HepG2 (cell line): ENCODE data around the gene SURF2. TPM values are rescaled to one million over a fixed set of nuclear protein-coding genes. Genes with fewer than 3 reads are reported as not detected.

Source experiments
- AKAP8 ChIP-seq: sonication (generic); formaldehyde crosslinking; IDR thresholded peaks from 2 replicates; pipeline ENCODE4 v1.5.1; 2020; ENCODE audit warnings: mild to moderate bottlenecking, missing genetic modification reagents
- ARNT ChIP-seq: fragments of 450-650 bp; IDR thresholded peaks from 2 replicates; pipeline ENCODE4 v1.6.1; 2017
- CAMTA2 ChIP-seq: sonication (generic); formaldehyde crosslinking; IDR thresholded peaks from 2 replicates; pipeline ENCODE4 v1.4.0; 2020; ENCODE audit warnings: mild to moderate bottlenecking, missing genetic modification reagents, borderline replicate concordance
- GZF1 ChIP-seq: sonication (generic); formaldehyde crosslinking; IDR thresholded peaks from 2 replicates; pipeline ENCODE4 v1.5.1; 2020; ENCODE audit warnings: mild to moderate bottlenecking, missing genetic modification reagents
- HDAC1 ChIP-seq: sonication (generic); formaldehyde crosslinking; IDR thresholded peaks from 2 replicates; pipeline ENCODE4 v1.5.1; 2020; ENCODE audit warnings: mild to moderate bottlenecking, missing genetic modification reagents
- IRF9 ChIP-seq: sonication (generic); formaldehyde crosslinking; IDR thresholded peaks from 2 replicates; pipeline ENCODE4 v1.8.0; 2022; ENCODE audit warnings: missing genetic modification reagents, mild to moderate bottlenecking, borderline replicate concordance
- MATR3 ChIP-seq: sonication (generic); formaldehyde crosslinking; IDR thresholded peaks from 2 replicates; pipeline ENCODE4 v1.4.0; 2020; ENCODE audit warnings: missing genetic modification reagents
- POGK ChIP-seq: sonication (generic); formaldehyde crosslinking; conservative IDR thresholded peaks from 2 replicates; pipeline ENCODE4 v1.8.0; 2022; ENCODE audit warnings: mild to moderate bottlenecking, moderate library complexity, missing genetic modification reagents
- RELA ChIP-seq: sonication (generic); formaldehyde crosslinking; IDR thresholded peaks from 2 replicates; pipeline ENCODE4 v1.4.0; 2020; ENCODE audit warnings: missing genetic modification reagents
- SNAPC5 ChIP-seq: sonication (generic); formaldehyde crosslinking; IDR thresholded peaks from 2 replicates; pipeline ENCODE4 v1.8.1; 2023; ENCODE audit warnings: mild to moderate bottlenecking, missing genetic modification reagents, borderline replicate concordance
- TCF7 ChIP-seq: sonication (generic); IDR thresholded peaks from 2 replicates; pipeline ENCODE4 v1.6.1; 2016; ENCODE audit warnings: antibody characterized with exemption, low read depth
- ZBTB20 ChIP-seq: sonication (generic); formaldehyde crosslinking; IDR thresholded peaks from 2 replicates; pipeline ENCODE4 v1.8.1; 2023; ENCODE audit warnings: missing genetic modification reagents, low read depth, mild to moderate bottlenecking, borderline replicate concordance
- ZFP90 ChIP-seq: sonication (generic); formaldehyde crosslinking; IDR thresholded peaks from 2 replicates; pipeline ENCODE4 v1.8.0; 2022; ENCODE audit warnings: missing genetic modification reagents, mild to moderate bottlenecking, inconsistent platforms, borderline replicate concordance
- ZFP91 ChIP-seq: sonication (generic); formaldehyde crosslinking; IDR thresholded peaks from 2 replicates; pipeline ENCODE4 v1.9.0; 2022; ENCODE audit warnings: missing genetic modification reagents, mild to moderate bottlenecking, borderline replicate concordance
- ZNF230 ChIP-seq: sonication (generic); formaldehyde crosslinking; IDR thresholded peaks from 2 replicates; pipeline ENCODE4 v1.4.0; 2020; ENCODE audit warnings: mild to moderate bottlenecking, missing genetic modification reagents
- ZNF292 ChIP-seq: sonication (generic); formaldehyde crosslinking; IDR thresholded peaks from 2 replicates; pipeline ENCODE4 v1.8.1; 2022; ENCODE audit warnings: mild to moderate bottlenecking, low read depth, missing genetic modification reagents, borderline replicate concordance
- ZNF34 ChIP-seq: sonication (generic); formaldehyde crosslinking; IDR thresholded peaks from 2 replicates; pipeline ENCODE4 v1.4.0; 2020; ENCODE audit warnings: mild to moderate bottlenecking, missing genetic modification reagents, borderline replicate concordance
- ZNF367 ChIP-seq: sonication (generic); formaldehyde crosslinking; IDR thresholded peaks from 2 replicates; pipeline ENCODE4 v1.4.0; 2020; ENCODE audit warnings: missing genetic modification reagents, borderline replicate concordance
- ZNF512 ChIP-seq: sonication (generic); formaldehyde crosslinking; IDR thresholded peaks from 2 replicates; pipeline ENCODE4 v1.4.0; 2020; ENCODE audit warnings: mild to moderate bottlenecking, missing genetic modification reagents
- ZNF652 ChIP-seq: IDR thresholded peaks from 2 replicates; pipeline ENCODE4 v1.6.1; 2016; ENCODE audit warnings: low read depth, borderline replicate concordance
- ZNF780A ChIP-seq: sonication (generic); formaldehyde crosslinking; IDR thresholded peaks from 2 replicates; pipeline ENCODE4 v1.8.0; 2022; ENCODE audit warnings: mild to moderate bottlenecking, missing genetic modification reagents, moderate library complexity
- ZNF784 ChIP-seq: sonication (generic); formaldehyde crosslinking; IDR thresholded peaks from 2 replicates; pipeline ENCODE4 v1.5.1; 2020; ENCODE audit warnings: missing genetic modification reagents, mild to moderate bottlenecking, borderline replicate concordance
- polyA plus RNA-seq, 8 experiments: library from polyadenylated mRNA; depleted of rRNA in 3 of 8; stranded (reverse) in 7 of 8; unstranded in 1 of 8; fragments of >200 nt; fragmentation: Illumina TruSeq in 4 of 8; extraction: Trizol in 4 of 8; gene quantifications; 2 replicates each; pipeline versions ENCODE4 v1.2.1 to v1.2.3, GENCODE V29; 2011 to 2016; ENCODE audit warnings: low read depth in 4 of 8, missing spikeins in 1 of 8, mixed read lengths in 1 of 8; ENCODE audit not compliant: insufficient read depth in 1 of 8
- total RNA-seq, 5 experiments: library from RNA; depleted of rRNA; stranded (reverse); fragments of >200 nt; fragmentation: Illumina TruSeq; extraction: Trizol; gene quantifications; 2 replicates each; pipeline ENCODE4 v1.2.3, GENCODE V29; 2016; ENCODE audit warnings: low read depth in 1 of 5

The SURF2 gene
- total and polyA plus RNA-seq, 2 of the 13 experiments (the other 11 are each of a cell fraction or from before 2014, with no cell fraction given), result 6.3 to 13.6 TPM

GRCh38 chr9:133347985-133348717, 8.2 kb upstream of the SURF2 start, which contains the start of the genes MED22 and RPL7A (continued):
- TF ChIP-seq POGK (CRISPR knock-in tag) (no peak; the same call in 1 of the 2 replicates), ARNT (no peak), ZNF512 (CRISPR knock-in tag) (no peak), ZNF784 (CRISPR knock-in tag) (peak; percentile 54; the same call in 1 of the 2 replicates), ZNF230 (CRISPR knock-in tag) (peak; percentile 66; the same call in 1 of the 2 replicates), RELA (CRISPR knock-in tag) (no peak), TCF7 (no peak), ZFP90 (CRISPR knock-in tag) (peak; percentile 83; the same call in 1 of the 2 replicates), GZF1 (CRISPR knock-in tag) (peak; percentile 75; the same call in 1 of the 2 replicates), ZNF780A (CRISPR knock-in tag) (0 out of 2 replicates have a peak, but pooled peaks have one; percentile 79), ZNF367 (CRISPR knock-in tag) (no peak), HDAC1 (CRISPR knock-in tag) (peak; percentile 70), AKAP8 (CRISPR knock-in tag) (peak; percentile 35; the same call in 1 of the 2 replicates), ZNF34 (CRISPR knock-in tag) (no peak), IRF9 (CRISPR knock-in tag) (peak; percentile 68; the same call in 1 of the 2 replicates), CAMTA2 (CRISPR knock-in tag) (peak; percentile 91), ZNF292 (no peak), ZFP91 (CRISPR knock-in tag) (peak; percentile 100), ZNF652 (CRISPR knock-in tag) (no peak), ZBTB20 (CRISPR knock-in tag) (peak; percentile 46; the same call in 1 of the 2 replicates), MATR3 (CRISPR knock-in tag) (no peak), SNAPC5 (CRISPR knock-in tag) (no peak)
